ENCODE measurements around the gene FBXW4.

DNA sequence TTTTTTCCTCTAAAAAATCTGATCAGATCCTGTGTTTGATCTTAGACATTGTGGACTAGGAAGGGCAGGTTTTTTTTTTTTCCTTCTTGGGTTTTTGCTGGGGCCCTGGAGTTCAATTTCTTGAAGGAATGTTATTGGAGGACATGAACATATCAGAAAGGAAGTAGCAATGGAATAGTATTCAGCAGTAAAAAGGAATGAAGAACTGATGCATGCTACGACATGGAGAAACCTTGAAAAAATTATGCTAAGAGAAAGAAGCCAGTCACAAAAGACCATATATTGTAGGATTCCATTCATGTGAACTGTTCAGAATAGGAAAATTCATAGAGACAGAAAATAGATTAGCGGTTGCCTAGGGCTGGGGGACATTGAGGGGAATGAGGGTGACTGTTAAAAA is 47.0 kb upstream of the FBXW4 start:
- TF ChIP-seq, protein P1, sequence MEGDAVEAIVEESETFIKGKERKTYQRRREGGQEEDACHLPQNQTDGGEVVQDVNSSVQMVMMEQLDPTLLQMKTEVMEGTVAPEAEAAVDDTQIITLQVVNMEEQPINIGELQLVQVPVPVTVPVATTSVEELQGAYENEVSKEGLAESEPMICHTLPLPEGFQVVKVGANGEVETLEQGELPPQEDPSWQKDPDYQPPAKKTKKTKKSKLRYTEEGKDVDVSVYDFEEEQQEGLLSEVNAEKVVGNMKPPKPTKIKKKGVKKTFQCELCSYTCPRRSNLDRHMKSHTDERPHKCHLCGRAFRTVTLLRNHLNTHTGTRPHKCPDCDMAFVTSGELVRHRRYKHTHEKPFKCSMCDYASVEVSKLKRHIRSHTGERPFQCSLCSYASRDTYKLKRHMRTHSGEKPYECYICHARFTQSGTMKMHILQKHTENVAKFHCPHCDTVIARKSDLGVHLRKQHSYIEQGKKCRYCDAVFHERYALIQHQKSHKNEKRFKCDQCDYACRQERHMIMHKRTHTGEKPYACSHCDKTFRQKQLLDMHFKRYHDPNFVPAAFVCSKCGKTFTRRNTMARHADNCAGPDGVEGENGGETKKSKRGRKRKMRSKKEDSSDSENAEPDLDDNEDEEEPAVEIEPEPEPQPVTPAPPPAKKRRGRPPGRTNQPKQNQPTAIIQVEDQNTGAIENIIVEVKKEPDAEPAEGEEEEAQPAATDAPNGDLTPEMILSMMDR (conservative IDR thresholded peaks at IDR 0.05; ENCODE audit: low read length), result no peak
- no peak for TF ChIP-seq EZH2phosphoT487 (IDR thresholded peaks at IDR 0.05; ENCODE audit: borderline replicate concordance)

All from Loucy (cell line).